Astrocyte (in vitro differentiated cells and primary cell): ENCODE data around the gene ZNF256.

ENCODE experiments used
- EZH2 ChIP-seq: IDR thresholded peaks from 2 replicates; pipeline ENCODE4 v1.6.1; 2012; ENCODE audit warnings: mild to moderate bottlenecking, low read length, inconsistent platforms; ENCODE audit not compliant: insufficient read depth
- TF ChIP-seq, protein P1 (sequence below): IDR thresholded peaks from 2 replicates; pipeline ENCODE4 v1.5.1; 2011; ENCODE audit warnings: low read depth, mild to moderate bottlenecking, inconsistent platforms, low read length, moderate library complexity; ENCODE audit not compliant: insufficient read depth

DNA sequence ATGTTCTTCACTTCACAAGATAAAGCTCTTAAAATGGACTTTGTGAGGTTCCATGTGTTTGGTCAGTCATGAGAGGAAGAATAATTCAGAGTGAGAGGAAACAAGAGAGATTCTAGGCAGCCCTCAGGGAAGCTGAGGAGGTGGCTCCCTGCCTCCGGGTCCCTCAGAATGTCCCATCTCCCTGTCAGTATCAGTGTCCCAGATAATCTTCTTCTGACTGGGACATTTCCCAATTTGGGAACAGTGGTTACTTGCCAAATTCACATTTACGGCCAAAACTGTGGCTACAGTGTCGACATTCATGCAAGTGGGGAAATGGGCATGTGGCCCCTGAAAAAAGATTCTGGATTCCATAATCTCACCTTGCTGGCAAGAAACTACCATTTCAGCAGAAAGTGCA is 40.1 kb downstream of the ZNF256 start:
- TF ChIP-seq, protein P1, sequence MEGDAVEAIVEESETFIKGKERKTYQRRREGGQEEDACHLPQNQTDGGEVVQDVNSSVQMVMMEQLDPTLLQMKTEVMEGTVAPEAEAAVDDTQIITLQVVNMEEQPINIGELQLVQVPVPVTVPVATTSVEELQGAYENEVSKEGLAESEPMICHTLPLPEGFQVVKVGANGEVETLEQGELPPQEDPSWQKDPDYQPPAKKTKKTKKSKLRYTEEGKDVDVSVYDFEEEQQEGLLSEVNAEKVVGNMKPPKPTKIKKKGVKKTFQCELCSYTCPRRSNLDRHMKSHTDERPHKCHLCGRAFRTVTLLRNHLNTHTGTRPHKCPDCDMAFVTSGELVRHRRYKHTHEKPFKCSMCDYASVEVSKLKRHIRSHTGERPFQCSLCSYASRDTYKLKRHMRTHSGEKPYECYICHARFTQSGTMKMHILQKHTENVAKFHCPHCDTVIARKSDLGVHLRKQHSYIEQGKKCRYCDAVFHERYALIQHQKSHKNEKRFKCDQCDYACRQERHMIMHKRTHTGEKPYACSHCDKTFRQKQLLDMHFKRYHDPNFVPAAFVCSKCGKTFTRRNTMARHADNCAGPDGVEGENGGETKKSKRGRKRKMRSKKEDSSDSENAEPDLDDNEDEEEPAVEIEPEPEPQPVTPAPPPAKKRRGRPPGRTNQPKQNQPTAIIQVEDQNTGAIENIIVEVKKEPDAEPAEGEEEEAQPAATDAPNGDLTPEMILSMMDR = no peak
- no peak for TF ChIP-seq EZH2
